Fibroblast of lung (primary cell): Measurements from ENCODE around the gene RLIM. TPM values are rescaled to one million over a fixed set of nuclear protein-coding genes. Genes with fewer than 3 reads are reported as not detected.

Source experiments
- DNase-seq, 2 donors: peaks; one replicate each; pipeline versions ENCODE4 v3.0.0 to v3.0.0-alpha.2; 2010; ENCODE audit warnings: low read depth in 2 of 2
- H2AFZ ChIP-seq: 2 replicates; pipeline ENCODE4 v1.5.1; 2012; ENCODE audit warnings: low read length, control low read depth, inconsistent platforms
- H3K27ac ChIP-seq: 2 replicates; pipeline ENCODE4 v1.5.1; 2011; ENCODE audit warnings: low read length, control low read depth; ENCODE audit not compliant: insufficient read depth
- H3K27me3 ChIP-seq: 2 replicates; pipeline ENCODE4 v1.5.1; 2011; ENCODE audit warnings: mild to moderate bottlenecking, low read length; ENCODE audit not compliant: control insufficient read depth, insufficient read depth
- H3K36me3 ChIP-seq: 2 replicates; pipeline ENCODE4 v1.5.1; 2011; ENCODE audit warnings: low read length; ENCODE audit not compliant: control insufficient read depth, insufficient read depth
- H3K4me1 ChIP-seq: 2 replicates; pipeline ENCODE4 v1.5.1; 2011; ENCODE audit warnings: low read length; ENCODE audit not compliant: control insufficient read depth, insufficient read depth; ENCODE audit errors: extremely low read depth
- H3K4me2 ChIP-seq: 2 replicates; pipeline ENCODE4 v1.5.1; 2011; ENCODE audit warnings: low read length, control low read depth; ENCODE audit not compliant: insufficient read depth; ENCODE audit errors: extremely low read depth
- H3K4me3 ChIP-seq, 4 experiments: fragments of 200-600 bp in 1 of 4; sonication (generic) in 1 of 4; replicated peaks in 1 of 4; 2 replicates each; pipeline ENCODE4 v1.5.1; 2011 to 2016; ENCODE audit warnings: low read length in 4 of 4, low read depth in 3 of 4, mild to moderate bottlenecking in 3 of 4, control low read depth in 2 of 4, inconsistent platforms in 1 of 4, mixed read lengths in 1 of 4; ENCODE audit not compliant: insufficient read depth in 1 of 4; ENCODE audit errors: control extremely low read depth in 1 of 4
- H3K79me2 ChIP-seq: 2 replicates; pipeline ENCODE4 v1.5.1; 2012; ENCODE audit warnings: mild to moderate bottlenecking, low read length, inconsistent platforms; ENCODE audit not compliant: control insufficient read depth, insufficient read depth
- H3K9ac ChIP-seq: 2 replicates; pipeline ENCODE4 v1.5.1; 2011; ENCODE audit warnings: mild to moderate bottlenecking, low read length, control low read depth; ENCODE audit not compliant: insufficient read depth
- H3K9me3 ChIP-seq: 2 replicates; pipeline ENCODE4 v1.5.1; 2012; ENCODE audit warnings: low read depth, low read length; ENCODE audit not compliant: control insufficient read depth, insufficient read depth
- H4K20me1 ChIP-seq: 2 replicates; pipeline ENCODE4 v1.5.1; 2011; ENCODE audit warnings: low read length; ENCODE audit not compliant: control insufficient read depth, insufficient read depth; ENCODE audit errors: extremely low read depth
- EZH2 ChIP-seq: IDR thresholded peaks from 2 replicates; pipeline ENCODE4 v1.5.1; 2012; ENCODE audit warnings: low read length, control low read depth, mild to moderate bottlenecking; ENCODE audit errors: missing control alignments
- polyA plus RNA-seq, 2 donors: library from polyadenylated mRNA; depleted of rRNA in 1 of 2; stranded (reverse) in 1 of 2; unstranded in 1 of 2; fragments of >200 nt; gene quantifications; 2 replicates each; pipeline ENCODE4 v1.2.1, GENCODE V29; 2011 to 2012; ENCODE audit warnings: missing spikeins in 1 of 2
- total RNA-seq: library from RNA; depleted of rRNA; stranded (reverse); fragments of >200 nt; gene quantifications from 2 replicates; pipeline ENCODE4 v1.2.1, GENCODE V29; 2014
- TF ChIP-seq, protein P1 (sequence below), 2 donors: IDR thresholded peaks in 1 of 2; conservative IDR thresholded peaks in 1 of 2; 1 replicate in 1 of 2; 2 replicates in 1 of 2; pipeline ENCODE4 v1.5.1; 2011 to 2012; ENCODE audit warnings: low read length in 2 of 2, control low read depth in 1 of 2, inconsistent platforms in 1 of 2, low read depth in 1 of 2, mild to moderate bottlenecking in 1 of 2

The RLIM gene
- total and polyA plus RNA-seq, 2 donors (not counting 1 experiment from before 2014, with no cell fraction given), result 29.9 to 57.0 TPM

DNA sequence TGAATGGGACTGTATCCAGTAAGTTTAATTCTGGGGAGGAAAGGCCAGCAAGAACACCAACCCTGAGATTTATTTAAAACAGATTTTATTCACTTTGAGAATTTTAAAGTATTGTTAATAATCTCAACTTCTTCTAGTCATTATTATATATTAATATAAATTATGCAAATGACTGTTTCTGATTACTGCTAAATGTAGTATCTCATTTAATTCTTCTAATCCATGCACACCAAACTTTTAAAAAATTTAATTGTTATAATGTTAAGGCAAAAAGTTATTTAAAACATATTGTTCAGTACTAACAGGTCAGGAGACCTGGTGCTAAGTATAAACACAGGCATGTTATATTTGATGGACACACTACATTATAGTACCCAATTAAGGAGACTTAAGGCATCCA is 8.1 kb downstream of the RLIM start:
- Histone ChIP-seq H3K4me2 (no peak overlapping the region), H3K9me3 (no peaks in the 10 kb centered on the region), H3K4me1 (no peaks in the 10 kb centered on the region), H3K27me3 (no peaks in the 10 kb centered on the region), H2AFZ (no peak overlapping the region), H3K36me3 (no peaks in the 10 kb centered on the region), H3K4me3 (no peak overlapping the region), H3K9ac (no peak overlapping the region), H3K79me2 (peaks cover 67% of the 10 kb centered on the region), H3K27ac (no peak overlapping the region), H4K20me1 (no peaks in the 10 kb centered on the region)
- no peak for DNase-seq
- TF ChIP-seq, protein P1, sequence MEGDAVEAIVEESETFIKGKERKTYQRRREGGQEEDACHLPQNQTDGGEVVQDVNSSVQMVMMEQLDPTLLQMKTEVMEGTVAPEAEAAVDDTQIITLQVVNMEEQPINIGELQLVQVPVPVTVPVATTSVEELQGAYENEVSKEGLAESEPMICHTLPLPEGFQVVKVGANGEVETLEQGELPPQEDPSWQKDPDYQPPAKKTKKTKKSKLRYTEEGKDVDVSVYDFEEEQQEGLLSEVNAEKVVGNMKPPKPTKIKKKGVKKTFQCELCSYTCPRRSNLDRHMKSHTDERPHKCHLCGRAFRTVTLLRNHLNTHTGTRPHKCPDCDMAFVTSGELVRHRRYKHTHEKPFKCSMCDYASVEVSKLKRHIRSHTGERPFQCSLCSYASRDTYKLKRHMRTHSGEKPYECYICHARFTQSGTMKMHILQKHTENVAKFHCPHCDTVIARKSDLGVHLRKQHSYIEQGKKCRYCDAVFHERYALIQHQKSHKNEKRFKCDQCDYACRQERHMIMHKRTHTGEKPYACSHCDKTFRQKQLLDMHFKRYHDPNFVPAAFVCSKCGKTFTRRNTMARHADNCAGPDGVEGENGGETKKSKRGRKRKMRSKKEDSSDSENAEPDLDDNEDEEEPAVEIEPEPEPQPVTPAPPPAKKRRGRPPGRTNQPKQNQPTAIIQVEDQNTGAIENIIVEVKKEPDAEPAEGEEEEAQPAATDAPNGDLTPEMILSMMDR (conservative IDR thresholded peaks at IDR 0.05 in 1 of 2, IDR thresholded peaks at IDR 0.05 in 1 of 2; ENCODE audit: low read depth in 1 of 2, low read length in 2 of 2), result no peak
- TF ChIP-seq EZH2, result no peak

DNA sequence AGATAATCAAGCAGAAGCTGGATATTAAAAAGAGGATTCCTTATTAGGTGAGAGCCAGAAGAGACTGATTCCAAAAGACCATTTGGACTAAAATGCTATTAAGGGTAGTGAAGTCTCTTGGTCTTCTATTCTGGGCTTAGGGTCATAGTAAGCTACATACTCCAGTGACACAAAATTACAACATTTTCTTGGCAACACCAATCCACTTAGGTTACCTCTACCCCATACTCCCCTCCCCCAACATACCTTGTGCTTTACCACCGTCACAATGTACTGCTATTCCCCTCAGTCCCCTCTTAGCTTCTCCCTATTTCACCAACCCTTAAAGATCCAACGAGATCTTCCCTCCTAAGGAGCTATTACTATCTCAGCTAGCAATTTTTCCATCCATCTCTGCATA is 11.4 kb downstream of the RLIM start:
- no peak overlapping the region for H2AFZ ChIP-seq
- H3K4me3 ChIP-seq, result no peak overlapping the region
- no peak overlapping the region for H3K9ac ChIP-seq
- TF ChIP-seq, protein P1 (conservative IDR thresholded peaks at IDR 0.05 in 1 of 2, IDR thresholded peaks at IDR 0.05 in 1 of 2; ENCODE audit: low read depth in 1 of 2, low read length in 2 of 2), result no peak
- TF ChIP-seq EZH2, result no peak
- no peak for DNase-seq
- no peaks in the 10 kb centered on the region for H3K27me3 ChIP-seq
- peaks cover 2% of the 10 kb centered on the region for H4K20me1 ChIP-seq
- no peak overlapping the region for H3K27ac ChIP-seq
- H3K4me2 ChIP-seq, result no peak overlapping the region
- H3K36me3 ChIP-seq, result no peaks in the 10 kb centered on the region
- H3K79me2 ChIP-seq, result peaks cover 68% of the 10 kb centered on the region
- H3K4me1 ChIP-seq, result no peaks in the 10 kb centered on the region
- no peaks in the 10 kb centered on the region for H3K9me3 ChIP-seq

DNA sequence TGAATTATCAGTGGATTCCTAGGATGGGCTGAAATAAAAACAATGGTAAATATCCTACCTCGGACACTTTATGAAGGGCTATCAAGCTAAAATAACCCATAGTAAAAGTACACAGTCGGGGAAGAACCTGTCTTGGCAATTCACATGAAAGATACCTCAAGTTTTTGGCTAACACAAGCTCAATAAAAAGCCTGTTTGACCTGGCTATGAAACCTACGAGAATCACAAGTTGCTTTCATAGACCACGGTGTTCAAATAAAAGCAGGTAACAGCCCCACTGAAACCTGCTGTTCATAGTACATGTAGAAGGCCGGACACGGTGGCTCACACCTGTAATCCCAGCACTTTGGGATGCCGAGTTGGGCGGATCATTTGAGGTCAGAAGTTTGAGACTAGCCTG is 12.3 kb downstream of the RLIM start:
- H3K9ac ChIP-seq, result no peak overlapping the region
- H3K79me2 ChIP-seq, result peaks cover 69% of the 10 kb centered on the region
- no peak overlapping the region for H2AFZ ChIP-seq
- no peaks in the 10 kb centered on the region for H3K4me1 ChIP-seq
- no peak overlapping the region for H3K4me3 ChIP-seq
- peaks cover 2% of the 10 kb centered on the region for H4K20me1 ChIP-seq
- H3K4me2 ChIP-seq, result no peak overlapping the region
- H3K27me3 ChIP-seq, result no peaks in the 10 kb centered on the region
- DNase-seq, result no peak
- no peaks in the 10 kb centered on the region for H3K36me3 ChIP-seq
- H3K9me3 ChIP-seq, result no peaks in the 10 kb centered on the region
- TF ChIP-seq, protein P1 (conservative IDR thresholded peaks at IDR 0.05 in 1 of 2, IDR thresholded peaks at IDR 0.05 in 1 of 2; ENCODE audit: low read depth in 1 of 2, low read length in 2 of 2), result no peak
- no peak for TF ChIP-seq EZH2
- H3K27ac ChIP-seq, result no peak overlapping the region
